Gastroesophageal sphincter (tissue), 4 donors: ENCODE data around the gene FFAR2. TPM values are rescaled to one million over a fixed set of nuclear protein-coding genes. Genes with fewer than 3 reads are reported as not detected.

ENCODE experiments used
- ATAC-seq: fragments of 150-250 bp; one replicate; pipeline ENCODE4 v1.9.1; 2016; ENCODE audit warnings: mild to moderate bottlenecking, moderate library complexity
- H3K27ac ChIP-seq, 4 donors: fragments of 200-600 bp; sonication (generic) in 3 of 4; 1 replicate in 3 of 4; 2 replicates in 1 of 4; pipeline ENCODE4 v1.5.1; 2016 to 2019
- H3K27me3 ChIP-seq: fragments of 200-600 bp; sonication (generic); one replicate; pipeline ENCODE4 v1.5.1; 2019
- H3K36me3 ChIP-seq, 2 donors: fragments of 200-600 bp; sonication (generic); one replicate each; pipeline ENCODE4 v1.5.1; 2019; ENCODE audit warnings: control low read depth in 1 of 2
- H3K4me1 ChIP-seq, 3 donors: fragments of 200-600 bp; sonication (generic); 1 replicate in 2 of 3; 2 replicates in 1 of 3; pipeline ENCODE4 v1.5.1; 2016 to 2019; ENCODE audit warnings: control low read depth in 2 of 3
- H3K4me3 ChIP-seq, 2 donors: fragments of 200-600 bp; sonication (generic); one replicate each; pipeline ENCODE4 v1.5.1; 2019; ENCODE audit warnings: mild to moderate bottlenecking in 1 of 2, moderate library complexity in 1 of 2
- H3K9me3 ChIP-seq, 3 donors: fragments of 200-600 bp; sonication (generic); one replicate each; pipeline ENCODE4 v1.5.1; 2017 to 2019; ENCODE audit warnings: control low read depth in 2 of 3
- CTCF ChIP-seq, 4 experiments: fragments of 200-600 bp in 2 of 4; fragments of 450-650 bp in 2 of 4; sonication (generic) in 1 of 4; IDR thresholded peaks; one replicate each; pipeline ENCODE4 v1.5.1; 2017 to 2019; ENCODE audit warnings: antibody characterized with exemption in 4 of 4, mild to moderate bottlenecking in 2 of 4, moderate library complexity in 2 of 4
- EP300 ChIP-seq: sonication (generic); formaldehyde crosslinking; IDR thresholded peaks from one replicate; pipeline ENCODE4 v1.6.1; 2017; ENCODE audit warnings: antibody characterized with exemption, mild to moderate bottlenecking
- POLR2A ChIP-seq, 2 donors: fragments of 450-650 bp; IDR thresholded peaks; one replicate each; pipeline ENCODE4 v1.6.1; 2017; ENCODE audit warnings: antibody characterized with exemption in 2 of 2, mild to moderate bottlenecking in 2 of 2, moderate library complexity in 1 of 2
- POLR2AphosphoS5 ChIP-seq: sonication (generic); formaldehyde crosslinking; IDR thresholded peaks from one replicate; pipeline ENCODE4 v1.6.1; 2017; ENCODE audit warnings: antibody characterized with exemption
- WGBS, 2 donors: methylation state at CpG; one replicate each; pipeline ENCODE4 v1.1.5; 2018; ENCODE audit warnings: low coverage in 1 of 2; 5-methylcytosine and 5-hydroxymethylcytosine counted together
- total RNA-seq, 4 donors: library from RNA; depleted of rRNA; stranded (reverse); fragments of >200 nt; gene quantifications; one replicate each; pipeline ENCODE4 v1.1.0, GENCODE V29; 2016

Gene FFAR2
- total RNA-seq, 4 donors from 2014 or later: 0.35 to 1.3 TPM; not detected in 2

GRCh38 chr19:35451338-35452096 lies 3.5 kb downstream of the FFAR2 start:
- 61 to 77% methylated on average over 5 to 7 of the region's 7 CpGs for WGBS, 2 donors
- no peaks in the 10 kb centered on the region for H3K9me3 ChIP-seq
- peaks cover 0 to 9% (median 0%) of the 10 kb centered on the region in 3 donors for H3K4me1 ChIP-seq
- H3K4me3 ChIP-seq: no peak overlapping the region
- no peaks in the 10 kb centered on the region for H3K36me3 ChIP-seq
- no peak overlapping the region for H3K27ac ChIP-seq
- peaks cover 49% of the 10 kb centered on the region for H3K27me3 ChIP-seq
- no peak for ATAC-seq
- no peak for TF ChIP-seq POLR2A (IDR thresholded peaks at IDR 0.05)
- no peak for TF ChIP-seq POLR2AphosphoS5
- no peak for TF ChIP-seq CTCF (IDR thresholded peaks at IDR 0.05)
- TF ChIP-seq EP300: no peak

DNA sequence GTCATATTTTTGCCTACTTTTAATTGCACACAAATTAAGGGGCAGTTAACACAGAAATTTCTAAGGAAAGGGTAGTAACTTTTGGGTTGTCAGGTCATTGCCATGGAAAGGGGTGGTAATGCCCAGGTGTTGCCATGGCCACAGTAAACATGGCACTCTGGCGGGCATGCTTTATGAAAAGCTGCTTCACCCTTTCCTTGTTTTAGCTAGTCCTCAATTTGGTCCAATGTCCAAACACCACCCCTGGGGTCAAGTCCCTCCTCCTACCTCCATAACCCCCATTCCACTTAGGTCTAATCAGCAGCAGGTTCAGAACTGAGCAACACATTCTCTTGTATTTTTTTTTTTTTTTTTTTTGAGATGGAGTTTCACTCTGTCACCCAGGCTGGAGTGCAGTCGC lies 6.6 kb downstream of the FFAR2 start:
- Histone ChIP-seq H3K4me1 (peaks cover 0 to 16% (median 4%) of the 10 kb centered on the region in 3 donors), H3K9me3 (no peaks in the 10 kb centered on the region), H3K27me3 (peaks cover 25% of the 10 kb centered on the region), H3K27ac (no peak overlapping the region), H3K36me3 (no peaks in the 10 kb centered on the region), H3K4me3 (no peak overlapping the region)
- 75 to 82% methylated on average over 1 of the region's 2 CpGs for WGBS, 2 donors
- TF ChIP-seq POLR2A (IDR thresholded peaks at IDR 0.05) (no peak), CTCF (IDR thresholded peaks at IDR 0.05) (no peak), POLR2AphosphoS5 (no peak)
- ATAC-seq: no peak

DNA sequence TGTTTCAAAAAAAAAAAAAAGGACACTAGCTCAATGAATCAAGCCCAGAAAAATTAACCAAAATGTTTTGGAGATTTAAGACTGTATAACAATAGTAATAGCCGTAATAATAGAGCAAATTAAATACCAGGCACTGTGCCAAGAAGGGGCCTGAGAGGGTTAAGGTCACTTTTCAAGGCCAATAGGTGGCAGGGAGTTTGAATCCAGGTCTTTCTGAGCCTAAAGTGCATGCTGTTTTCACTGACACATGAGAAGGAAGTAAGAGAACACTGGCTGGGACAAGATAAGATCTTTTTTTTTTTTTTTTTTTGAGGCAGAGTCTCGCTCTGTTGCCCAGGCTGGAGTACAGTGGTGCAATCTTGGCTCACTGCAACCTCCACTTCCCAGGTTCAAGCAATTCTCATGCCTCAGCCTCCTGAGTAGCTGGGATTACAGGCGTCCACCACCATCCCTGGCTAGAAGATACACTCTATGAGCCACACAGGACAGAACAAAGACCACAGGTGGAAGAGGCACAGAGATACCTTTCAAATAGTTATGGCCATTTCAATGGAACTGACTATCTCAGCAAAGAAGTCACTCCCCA lies 7.7 kb downstream of the FFAR2 start:
- H3K36me3 ChIP-seq: no peaks in the 10 kb centered on the region
- H3K27me3 ChIP-seq: peaks cover 15% of the 10 kb centered on the region
- no peak overlapping the region for H3K4me3 ChIP-seq
- H3K9me3 ChIP-seq: no peaks in the 10 kb centered on the region
- 55 to 78% methylated on average over 1 to 2 of the region's 3 CpGs for WGBS, 2 donors
- no peak for ATAC-seq
- H3K27ac ChIP-seq: no peak overlapping the region
- H3K4me1 ChIP-seq: peaks cover 0 to 17% (median 6%) of the 10 kb centered on the region in 3 donors
- no peak for TF ChIP-seq CTCF (IDR thresholded peaks at IDR 0.05)
- no peak for TF ChIP-seq POLR2AphosphoS5
- no peak for TF ChIP-seq POLR2A (IDR thresholded peaks at IDR 0.05)
- TF ChIP-seq EP300: no peak

DNA sequence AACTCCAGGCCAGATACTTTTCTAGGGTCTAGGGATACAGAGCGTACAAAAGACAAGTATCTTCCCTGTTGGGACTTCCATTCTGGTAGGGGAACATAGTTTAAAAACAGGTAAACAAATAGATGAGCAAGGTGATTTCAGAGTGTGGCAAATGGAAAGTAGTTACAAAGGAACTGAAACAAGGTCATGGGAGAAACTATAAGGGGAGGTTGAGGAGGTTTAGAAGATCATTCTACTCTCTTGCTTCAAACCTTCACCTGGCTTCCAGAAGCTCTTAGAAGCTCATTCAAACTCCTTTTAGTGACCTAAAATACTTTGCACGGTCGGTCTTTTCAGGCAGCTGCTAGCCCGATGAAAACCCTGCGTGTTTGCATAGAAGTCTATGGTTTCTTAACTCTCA lies 9.1 kb downstream of the FFAR2 start:
- TF ChIP-seq POLR2A (IDR thresholded peaks at IDR 0.05): no peak
- TF ChIP-seq EP300: no peak
- TF ChIP-seq POLR2AphosphoS5: no peak
- no peak for TF ChIP-seq CTCF (IDR thresholded peaks at IDR 0.05)
- H3K36me3 ChIP-seq: no peaks in the 10 kb centered on the region
- H3K4me3 ChIP-seq: no peak overlapping the region
- peaks cover 0 to 17% (median 6%) of the 10 kb centered on the region in 3 donors for H3K4me1 ChIP-seq
- no peak for ATAC-seq
- peaks cover 5% of the 10 kb centered on the region for H3K27me3 ChIP-seq
- no peaks in the 10 kb centered on the region for H3K9me3 ChIP-seq
- no peak overlapping the region for H3K27ac ChIP-seq
- 93 to 94% methylated on average over 3 to 5 of the region's 5 CpGs for WGBS, 2 donors

- no peak for ATAC-seq
- H3K27me3 ChIP-seq: no peaks in the 10 kb centered on the region
- peaks cover 0 to 17% (median 6%) of the 10 kb centered on the region in 3 donors for H3K4me1 ChIP-seq
- WGBS, 2 donors: 55 to 100% methylated on average over 1 of the region's 1 CpG
- H3K9me3 ChIP-seq: no peaks in the 10 kb centered on the region
- H3K4me3 ChIP-seq: no peak overlapping the region
- no peak for TF ChIP-seq CTCF (IDR thresholded peaks at IDR 0.05)
- no peak for TF ChIP-seq EP300
- no peak for TF ChIP-seq POLR2A (IDR thresholded peaks at IDR 0.05)
- no peak for TF ChIP-seq POLR2AphosphoS5
- no peak overlapping the region for H3K27ac ChIP-seq
- no peaks in the 10 kb centered on the region for H3K36me3 ChIP-seq
Measured at GRCh38 chr19:35458192-35458591, 10.1 kb downstream of the FFAR2 start.
